Fibroblast of villous mesenchyme (primary cell): Measurements from ENCODE around the gene LIN9. TPM values are rescaled to one million over a fixed set of nuclear protein-coding genes. Genes with fewer than 3 reads are reported as not detected.
"Not testable (repeated sequence)": the region's sequence is repeated elsewhere in the genome, so short reads cannot be mapped to it uniquely, and the experiment has no call there.

Experiments
- DNase-seq: peaks from one replicate; pipeline ENCODE4 v3.0.0-alpha.2; 2010; ENCODE audit warnings: low read depth
- H3K4me3 ChIP-seq: 2 replicates; pipeline ENCODE4 v1.5.1; 2011; ENCODE audit warnings: low read depth, mild to moderate bottlenecking, low read length
- CTCF ChIP-seq: IDR thresholded peaks from 2 replicates; pipeline ENCODE4 v1.5.1; 2012; ENCODE audit warnings: low read depth, mild to moderate bottlenecking, low read length; ENCODE audit not compliant: insufficient read depth
- total RNA-seq: library from RNA; depleted of rRNA; stranded (reverse); fragments of >200 nt; gene quantifications from 2 replicates; pipeline ENCODE4 v1.2.3, GENCODE V29; 2012

LIN9 gene
- total RNA-seq, 1 donor = 5.6 TPM

DNA sequence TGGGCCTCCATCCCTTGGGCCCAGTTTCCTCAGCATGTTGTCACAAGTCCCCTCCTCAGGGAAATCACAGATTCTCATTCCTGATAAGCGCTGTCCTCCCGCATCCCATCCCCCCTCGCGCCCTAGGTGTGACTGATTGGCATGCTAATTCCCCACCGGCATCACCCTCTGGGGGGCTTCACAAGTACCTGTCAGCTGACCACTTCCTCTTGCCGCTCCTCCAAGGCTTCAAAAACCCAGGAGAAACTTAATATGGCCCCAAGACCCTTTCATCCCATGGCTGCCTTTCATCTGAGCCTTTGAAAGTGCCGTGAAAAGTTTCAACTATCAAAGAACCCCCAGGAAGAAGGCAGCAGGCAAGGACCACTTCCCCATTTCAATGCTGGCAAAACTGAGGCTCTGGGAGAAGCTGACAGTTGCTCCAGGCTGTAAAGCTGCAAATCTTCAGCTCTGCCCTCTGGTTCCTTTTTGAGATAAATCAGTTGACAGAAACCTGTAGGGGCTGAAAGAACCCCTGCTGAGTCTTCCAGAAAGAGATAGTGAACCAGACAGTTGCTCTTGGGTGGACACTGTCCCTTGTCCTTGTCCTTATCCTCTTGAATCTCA is 98.3 kb downstream of the LIN9 start:
- no peak for TF ChIP-seq CTCF
- no peak for DNase-seq

DNA sequence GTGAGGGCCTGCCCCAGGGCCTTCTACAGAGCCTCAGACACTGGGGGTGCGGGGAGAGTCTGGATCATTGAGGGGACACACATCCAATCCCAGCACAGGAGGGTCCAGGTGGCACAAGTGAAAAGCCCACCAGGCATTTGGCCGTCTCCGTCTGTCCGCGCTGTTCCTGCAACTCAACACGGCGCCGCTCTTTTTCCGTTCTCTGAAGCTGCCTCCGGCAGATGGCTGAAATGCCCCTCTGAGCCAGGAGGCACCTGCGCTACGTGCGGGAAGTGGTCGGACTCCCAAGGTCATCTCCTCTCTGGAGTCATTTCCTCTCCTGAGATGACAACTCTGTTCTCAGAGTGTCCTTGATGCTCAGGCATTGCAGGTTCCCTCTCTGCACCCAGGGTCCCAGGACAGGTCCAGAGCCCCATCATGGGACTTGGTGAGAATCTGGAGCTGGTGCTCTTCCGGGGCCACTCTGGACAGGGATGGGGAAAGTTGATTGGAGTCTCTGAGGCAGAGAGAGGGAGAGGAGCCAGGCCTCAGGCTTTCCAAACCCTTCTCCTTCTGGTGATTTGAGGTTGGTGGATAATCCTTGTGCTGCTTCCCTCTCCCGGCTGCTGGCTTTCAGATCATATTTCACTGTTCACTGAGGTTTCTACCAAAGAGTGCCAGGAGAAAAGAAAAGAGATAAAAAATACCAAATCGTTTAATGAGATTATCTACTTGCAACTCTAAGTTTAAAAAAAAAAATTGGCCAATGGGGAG is 99.5 kb downstream of the LIN9 start:
- no peak overlapping the region for H3K4me3 ChIP-seq
- no peak for DNase-seq
- TF ChIP-seq CTCF = no peak

More for the DNA sequence above, 98.3 kb downstream of the LIN9 start:
- no peak overlapping the region for H3K4me3 ChIP-seq

GRCh38 chr1:226207048-226207447 is 101.9 kb downstream of the LIN9 start:
- no peak overlapping the region for H3K4me3 ChIP-seq
- no peak for TF ChIP-seq CTCF
- DNase-seq = no peak

- no peak for TF ChIP-seq CTCF
- no peak for DNase-seq
- no peak overlapping the region for H3K4me3 ChIP-seq
These were observed 104.8 kb downstream of the LIN9 start for GRCh38 chr1:226204198-226204597.

- no peak for TF ChIP-seq CTCF
- H3K4me3 ChIP-seq = no peak overlapping the region
- no peak for DNase-seq
These were observed 105.3 kb downstream of the LIN9 start for GRCh38 chr1:226203655-226204054.

GRCh38 chr1:226203240-226203639 is 105.7 kb downstream of the LIN9 start:
- DNase-seq = no peak
- H3K4me3 ChIP-seq = no peak overlapping the region
- no peak for TF ChIP-seq CTCF

DNA sequence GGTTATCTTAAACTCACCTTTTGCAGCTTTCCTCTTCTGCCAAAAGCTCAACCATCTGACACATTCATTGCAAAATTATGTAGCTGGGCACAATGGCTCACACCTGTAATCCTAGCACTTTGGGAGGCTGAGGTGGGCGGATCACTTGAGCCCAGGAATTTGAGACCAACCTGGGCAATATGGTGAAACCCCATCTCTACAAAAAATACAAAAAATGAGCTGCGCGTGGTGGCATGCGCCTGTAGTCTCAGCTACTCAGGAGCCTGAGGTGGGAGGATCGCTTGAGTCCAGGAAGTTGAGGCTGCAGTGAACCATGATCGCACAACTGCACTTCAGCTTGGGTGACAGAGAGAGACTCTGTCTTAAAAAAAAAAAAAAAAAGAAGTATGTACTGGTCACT is 106.3 kb downstream of the LIN9 start:
- DNase-seq, H3K4me3 ChIP-seq: not testable (repeated sequence)
